A673 (cell line): ENCODE data around the gene TRIAP1.

Experiments used
- EZH2 ChIP-seq: fragments of 200-600 bp; sonication (generic); IDR thresholded peaks from 2 replicates; pipeline ENCODE4 v1.6.1; 2017; ENCODE audit warnings: borderline replicate concordance, low read depth, mild to moderate bottlenecking, mixed read lengths, antibody characterized with exemption, low read length; ENCODE audit not compliant: poor library complexity, severe bottlenecking
- TF ChIP-seq, protein P1 (sequence below): fragments of 300-800, 200-600 bp; sonication (generic); conservative IDR thresholded peaks from 2 replicates; pipeline ENCODE4 v1.5.1; 2017; ENCODE audit warnings: low read depth, mild to moderate bottlenecking, antibody characterized with exemption, low read length, moderate library complexity, mixed read lengths

DNA sequence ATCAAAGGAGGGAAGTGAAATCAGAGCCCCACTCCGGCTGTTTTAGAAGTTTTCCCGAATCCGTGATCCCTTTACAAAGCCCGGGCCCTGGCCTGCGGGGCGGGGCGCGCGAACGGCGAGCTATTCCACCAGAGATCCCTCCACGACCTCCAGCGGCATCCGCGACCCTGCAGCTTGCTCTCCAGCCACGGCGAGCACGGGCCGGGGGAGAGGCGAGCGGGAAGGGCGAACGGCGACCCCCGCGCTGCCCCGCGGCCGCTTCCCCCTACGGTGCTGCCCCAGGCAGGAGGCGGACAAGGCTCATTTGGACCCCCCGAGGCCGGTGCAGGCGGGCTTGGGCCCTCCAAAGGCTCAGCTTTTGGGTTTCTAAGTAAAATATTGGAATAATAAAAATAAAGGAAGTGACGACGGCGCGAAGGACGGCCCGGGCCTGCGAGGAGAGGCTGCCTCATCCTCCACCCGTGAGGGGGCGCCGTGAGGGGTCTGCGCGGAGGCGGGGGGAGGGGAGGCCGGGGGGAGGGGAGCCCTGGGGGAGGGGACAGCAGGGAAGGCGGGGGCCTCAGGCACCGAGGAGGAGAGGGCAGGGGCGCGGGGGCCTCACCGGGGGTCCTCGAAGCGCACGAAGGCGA is 22.8 kb upstream of the TRIAP1 start:
- TF ChIP-seq, protein P1, sequence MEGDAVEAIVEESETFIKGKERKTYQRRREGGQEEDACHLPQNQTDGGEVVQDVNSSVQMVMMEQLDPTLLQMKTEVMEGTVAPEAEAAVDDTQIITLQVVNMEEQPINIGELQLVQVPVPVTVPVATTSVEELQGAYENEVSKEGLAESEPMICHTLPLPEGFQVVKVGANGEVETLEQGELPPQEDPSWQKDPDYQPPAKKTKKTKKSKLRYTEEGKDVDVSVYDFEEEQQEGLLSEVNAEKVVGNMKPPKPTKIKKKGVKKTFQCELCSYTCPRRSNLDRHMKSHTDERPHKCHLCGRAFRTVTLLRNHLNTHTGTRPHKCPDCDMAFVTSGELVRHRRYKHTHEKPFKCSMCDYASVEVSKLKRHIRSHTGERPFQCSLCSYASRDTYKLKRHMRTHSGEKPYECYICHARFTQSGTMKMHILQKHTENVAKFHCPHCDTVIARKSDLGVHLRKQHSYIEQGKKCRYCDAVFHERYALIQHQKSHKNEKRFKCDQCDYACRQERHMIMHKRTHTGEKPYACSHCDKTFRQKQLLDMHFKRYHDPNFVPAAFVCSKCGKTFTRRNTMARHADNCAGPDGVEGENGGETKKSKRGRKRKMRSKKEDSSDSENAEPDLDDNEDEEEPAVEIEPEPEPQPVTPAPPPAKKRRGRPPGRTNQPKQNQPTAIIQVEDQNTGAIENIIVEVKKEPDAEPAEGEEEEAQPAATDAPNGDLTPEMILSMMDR = peak; percentile 22; the same call in 1 of the 2 replicates
- TF ChIP-seq EZH2 = no peak
